Naive thymus-derived CD8-positive, alpha-beta T cell (primary cell): Measurements from ENCODE around the gene RAPGEF3. TPM values are rescaled to one million over a fixed set of nuclear protein-coding genes. Genes with fewer than 3 reads are reported as not detected.

Experiments used
- ATAC-seq, 2 donors: fragments of 150-1000 bp; cut with Tn5 transposase in 1 of 2; sonication (Bioruptor Pico), chemical (Tn5 transposase) in 1 of 2; 1 replicate in 1 of 2; 2 replicates in 1 of 2; pipeline ENCODE4 v1.10.0; 2021; ENCODE audit warnings: mild to moderate bottlenecking in 2 of 2, moderate library complexity in 2 of 2
- POLR2A ChIA-PET: fragments of 350-600 bp; sonication (Branson Sonifier 250); formaldehyde crosslinking; loops from one replicate; lab custom pipeline; 2021; ENCODE audit warnings: antibody characterized with exemption; lab: Charles Lee
- DNase-seq, 10 donors: peaks; one replicate each; pipeline versions ENCODE4 v3.0.0 to v3.0.0-alpha.2; 2020 to 2022
- H3K27ac Mint-ChIP-seq, 10 donors: one replicate each; pipeline ENCODE4 v1.8.0; 2020 to 2022; ENCODE audit warnings: mild to moderate bottlenecking in 10 of 10, mixed read lengths in 10 of 10, moderate library complexity in 4 of 10, inconsistent platforms in 1 of 10
- H3K27me3 Mint-ChIP-seq, 5 donors: one replicate each; pipeline ENCODE4 v1.8.0; 2021 to 2022; ENCODE audit warnings: mixed read lengths in 5 of 5
- H3K36me3 Mint-ChIP-seq, 3 donors: one replicate each; pipeline ENCODE4 v1.8.0; 2020 to 2022; ENCODE audit warnings: mixed read lengths in 3 of 3, mild to moderate bottlenecking in 2 of 3, inconsistent platforms in 1 of 3
- H3K4me1 Mint-ChIP-seq, 4 donors: one replicate each; pipeline ENCODE4 v1.8.0; 2021 to 2022; ENCODE audit warnings: mixed read lengths in 4 of 4
- H3K4me3 Mint-ChIP-seq, 10 donors: one replicate each; pipeline ENCODE4 v1.8.0; 2020 to 2022; ENCODE audit warnings: mild to moderate bottlenecking in 10 of 10, mixed read lengths in 10 of 10, moderate library complexity in 6 of 10, inconsistent platforms in 1 of 10
- H3K9me3 Mint-ChIP-seq, 9 donors: one replicate each; pipeline ENCODE4 v1.8.0; 2020 to 2022; ENCODE audit warnings: mixed read lengths in 9 of 9, mild to moderate bottlenecking in 3 of 9, inconsistent platforms in 1 of 9, moderate library complexity in 1 of 9
- polyA plus RNA-seq, 3 donors: library from polyadenylated mRNA; unstranded; fragments of 300-500 nt; fragmentation: Illumina TruSeq; gene quantifications; one replicate each; pipeline ENCODE4 v1.2.3, GENCODE V29; 2021
- total RNA-seq, 8 experiments: library from RNA in 2 of 8; stranded (reverse) in 2 of 8; gene quantifications; one replicate each; pipeline ENCODE4 v1.2.3 and lab custom pipeline; 2021 to 2026

RAPGEF3 gene
- total and polyA plus RNA-seq, 5 experiments from 2014 or later: 0.08 to 0.65 (median 0.27) TPM

GRCh38 chr12:47722136-47722834 lies 36.4 kb downstream of the RAPGEF3 start:
- POLR2A ChIA-PET: interaction anchor here (1.2 kb wide), 1 partner anchor 20 kb away, joined by 3 read pairs; no protein-coding TSS in a partner anchor
- no peak for DNase-seq
- Mint-ChIP-seq H3K4me1 (peaks cover 31 to 40% (median 35%) of the 10 kb centered on the region in 4 donors), H3K36me3 (peaks cover 0 to 32% (median 3%) of the 10 kb centered on the region in 3 donors), H3K27me3 (no peaks in the 10 kb centered on the region), H3K9me3 (no peaks in the 10 kb centered on the region), H3K27ac (peak overlapping the region in 3 of 10 donors; percentile 5 to 70 (median 60)), H3K4me3 (peak overlapping the region in 3 of 10 donors; percentile 12 to 58 (median 34))
- no peak for ATAC-seq

DNA sequence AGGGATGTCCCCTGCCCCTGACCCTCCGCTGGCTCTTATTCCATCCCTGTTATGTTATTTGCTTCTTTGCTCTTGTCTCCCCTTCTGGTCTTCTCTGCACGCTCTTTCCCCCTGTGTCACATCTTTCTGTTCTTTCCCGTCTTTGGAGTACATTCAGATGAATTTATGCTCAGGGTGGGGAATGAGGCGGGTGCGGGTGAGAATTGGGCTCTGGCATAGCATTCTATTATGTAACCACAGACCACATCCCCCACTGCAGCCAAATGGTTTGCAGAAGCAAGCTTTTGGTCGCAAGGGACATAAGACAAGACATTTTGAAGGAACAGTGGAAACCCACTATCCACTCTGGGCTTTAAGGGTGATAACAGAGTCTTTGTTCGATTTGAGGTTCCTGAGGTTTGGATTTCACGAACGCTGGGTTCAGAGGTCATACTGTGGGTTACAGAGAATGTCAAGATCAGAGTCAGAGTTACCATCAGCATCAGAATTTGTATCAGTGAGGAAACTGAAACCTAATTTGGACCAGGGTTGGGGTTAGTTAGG lies 37.2 kb downstream of the RAPGEF3 start:
- H3K36me3 Mint-ChIP-seq: peaks cover 0 to 32% (median 3%) of the 10 kb centered on the region in 3 donors

GRCh38 chr12:47718531-47718930 lies 40.1 kb downstream of the RAPGEF3 start:
- ATAC-seq: no peak
- Mint-ChIP-seq H3K9me3 (no peaks in the 10 kb centered on the region), H3K27ac (peak overlapping the region in 5 of 10 donors; percentile 34 to 88 (median 88)), H3K4me3 (no peak overlapping the region), H3K36me3 (peaks cover 0 to 20% (median 0%) of the 10 kb centered on the region in 3 donors), H3K4me1 (peaks cover 26 to 64% (median 53%) of the 10 kb centered on the region in 4 donors), H3K27me3 (no peaks in the 10 kb centered on the region)
- DNase-seq: no peak
- POLR2A ChIA-PET: interaction anchor here (0.9 to 1.4 kb wide), 2 partner anchors 12 to 58 kb away, joined by 3 to 4 read pairs; partner anchors contain the start of gene RPAP3

More for the DNA sequence above, 37.2 kb downstream of the RAPGEF3 start:
- POLR2A ChIA-PET: interaction anchor here (1.2 kb wide), 1 partner anchor 20 kb away, joined by 3 read pairs; no protein-coding TSS in a partner anchor
- DNase-seq (peak in 4 of 10 donors; percentile 23 to 50 (median 45)), ATAC-seq (peak; percentile 30 to 53)
- peaks cover 31 to 46% (median 42%) of the 10 kb centered on the region in 4 donors for H3K4me1 Mint-ChIP-seq
- H3K27me3 Mint-ChIP-seq: no peaks in the 10 kb centered on the region
- H3K27ac Mint-ChIP-seq: peak overlapping the region in 5 of 10 donors; percentile 5 to 70 (median 60)
- H3K4me3 Mint-ChIP-seq: peak overlapping the region; percentile 14 to 58 (median 32)
- no peaks in the 10 kb centered on the region for H3K9me3 Mint-ChIP-seq

GRCh38 chr12:47717443-47718193 lies 41.1 kb downstream of the RAPGEF3 start:
- H3K27me3 Mint-ChIP-seq: no peaks in the 10 kb centered on the region
- ATAC-seq: peak; percentile 79 to 85
- H3K4me3 Mint-ChIP-seq: peak overlapping the region in 8 of 10 donors; percentile 14 to 75 (median 48)

DNA sequence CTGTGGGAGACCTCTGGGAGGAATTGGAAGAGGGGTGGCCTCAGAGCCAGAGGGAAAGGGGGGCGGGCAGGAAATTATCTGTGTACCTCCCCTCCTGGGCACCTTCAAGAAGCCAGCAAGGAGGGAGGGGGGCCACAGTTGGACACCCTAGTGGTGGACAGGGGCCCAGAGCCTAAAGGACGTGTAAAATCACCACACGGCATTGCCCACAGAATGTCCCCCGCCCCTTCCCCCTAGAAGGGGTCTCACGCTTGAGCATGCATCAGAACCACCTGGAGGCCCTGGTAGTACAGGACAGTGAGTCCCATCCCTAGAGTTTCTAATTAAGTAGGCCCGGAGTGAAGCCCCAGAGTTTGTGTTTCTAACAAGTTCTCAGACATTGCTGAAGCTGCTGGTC lies 41.6 kb downstream of the RAPGEF3 start:
- Mint-ChIP-seq H3K36me3 (peaks cover 0 to 14% (median 0%) of the 10 kb centered on the region in 3 donors), H3K27me3 (no peaks in the 10 kb centered on the region), H3K4me3 (no peak overlapping the region), H3K4me1 (peaks cover 27 to 60% (median 42%) of the 10 kb centered on the region in 4 donors), H3K9me3 (no peaks in the 10 kb centered on the region), H3K27ac (peak overlapping the region in 8 of 10 donors; percentile 38 to 94 (median 79))
- POLR2A ChIA-PET: interaction anchor here (0.6 to 1.3 kb wide), 3 partner anchors 44 to 120 kb away, joined by 3 to 4 read pairs (median 3); no protein-coding TSS in a partner anchor
- no peak for DNase-seq
- no peak for ATAC-seq

More at GRCh38 chr12:47717443-47718193, 41.1 kb downstream of the RAPGEF3 start:
- H3K4me1 Mint-ChIP-seq: peaks cover 28 to 64% (median 48%) of the 10 kb centered on the region in 4 donors
- DNase-seq: peak; percentile 37 to 78 (median 60)
- peak overlapping the region; percentile 74 to 94 (median 88) for H3K27ac Mint-ChIP-seq
- peaks cover 0 to 14% (median 0%) of the 10 kb centered on the region in 3 donors for H3K36me3 Mint-ChIP-seq
- POLR2A ChIA-PET: interaction anchor here (0.6 to 1.3 kb wide), 3 partner anchors 43 to 59 kb away, joined by 3 read pairs; no protein-coding TSS in a partner anchor
- H3K9me3 Mint-ChIP-seq: no peaks in the 10 kb centered on the region

DNA sequence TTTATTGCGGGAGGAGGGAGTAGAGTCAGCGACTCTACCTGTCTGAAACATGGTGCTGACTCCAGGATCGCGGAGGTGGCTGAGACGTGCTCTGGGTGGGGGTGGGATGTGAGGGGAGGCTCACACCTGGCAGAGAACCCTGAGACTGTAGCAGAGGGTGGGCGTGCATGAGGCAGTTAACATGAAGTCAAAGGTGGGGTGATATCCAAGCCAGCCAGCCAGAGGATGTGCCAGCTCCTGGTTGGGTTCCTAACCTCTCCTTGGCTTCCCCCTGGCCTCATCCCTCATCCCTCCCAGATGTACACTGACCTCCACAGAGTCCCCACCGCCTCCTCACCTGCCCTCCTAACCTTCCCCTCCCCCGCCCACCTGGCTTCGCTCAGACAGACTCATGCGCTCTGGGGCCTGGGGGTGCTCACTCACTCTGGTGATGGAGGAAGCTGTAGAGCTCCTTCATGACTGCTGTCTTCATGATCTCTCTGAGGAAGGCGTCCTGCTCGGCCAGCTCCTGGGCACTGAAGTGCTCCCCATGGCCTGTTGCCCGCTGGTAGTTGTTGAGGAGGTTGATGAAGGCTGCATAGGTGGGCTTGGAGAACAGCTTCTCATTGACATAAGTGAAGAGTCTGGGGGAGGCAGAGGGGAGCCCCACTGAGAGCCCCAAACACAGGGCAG lies 42.7 kb downstream of the RAPGEF3 start:
- no peak overlapping the region for H3K4me3 Mint-ChIP-seq
- DNase-seq (no peak), ATAC-seq (no peak)
- POLR2A ChIA-PET: interaction anchor here (1.0 to 2.0 kb wide), 7 partner anchors 9 to 123 kb away, joined by 3 to 8 read pairs (median 5); partner anchors contain the start of genes RPAP3 and SLC48A1
- H3K4me1 Mint-ChIP-seq: peaks cover 18 to 50% (median 33%) of the 10 kb centered on the region in 4 donors
- H3K27ac Mint-ChIP-seq: peak overlapping the region in 5 of 10 donors; percentile 31 to 88 (median 36)
- no peaks in the 10 kb centered on the region for H3K27me3 Mint-ChIP-seq
- H3K36me3 Mint-ChIP-seq: peaks cover 0 to 11% (median 0%) of the 10 kb centered on the region in 3 donors
- H3K9me3 Mint-ChIP-seq: no peaks in the 10 kb centered on the region

DNA sequence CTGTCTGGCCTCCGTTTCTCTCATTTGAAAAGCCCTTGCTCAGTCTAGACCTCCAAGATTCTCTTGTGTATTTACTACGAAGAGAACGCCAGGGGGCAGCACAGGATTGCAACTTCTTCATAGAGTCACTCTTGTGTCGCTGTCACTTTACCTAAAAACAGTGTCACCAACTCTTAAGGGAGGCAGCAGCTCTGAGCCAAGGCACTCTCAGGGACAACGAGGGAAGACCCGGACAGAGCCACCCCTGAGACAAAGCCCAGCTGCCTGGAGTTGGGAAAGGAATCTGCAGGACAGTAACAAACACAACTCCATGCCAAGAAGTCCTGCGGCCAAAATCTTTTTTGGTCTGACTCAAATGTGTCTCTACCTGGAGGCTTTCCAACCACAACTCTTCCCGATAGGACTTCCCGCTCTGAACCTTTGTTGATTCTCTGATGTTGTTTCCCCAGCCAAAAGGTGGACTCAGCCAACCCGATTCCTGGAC lies 43.2 kb downstream of the RAPGEF3 start:
- Mint-ChIP-seq H3K36me3 (peaks cover 0 to 11% (median 0%) of the 10 kb centered on the region in 3 donors), H3K27me3 (no peaks in the 10 kb centered on the region), H3K27ac (peak overlapping the region in 8 of 10 donors; percentile 58 to 90 (median 81)), H3K9me3 (no peaks in the 10 kb centered on the region), H3K4me1 (peaks cover 16 to 49% (median 28%) of the 10 kb centered on the region in 4 donors), H3K4me3 (peak overlapping the region in 5 of 10 donors; percentile 32 to 54 (median 43))
- ATAC-seq (peak; percentile 72 to 85), DNase-seq (peak; percentile 67 to 91 (median 78))
- POLR2A ChIA-PET: interaction anchor here (1.0 to 2.0 kb wide), 6 partner anchors 9 to 123 kb away, joined by 3 to 8 read pairs (median 5); partner anchors contain the start of genes RPAP3 and SLC48A1

- no peaks in the 10 kb centered on the region for H3K9me3 Mint-ChIP-seq
- H3K36me3 Mint-ChIP-seq: peaks cover 0 to 9% (median 0%) of the 10 kb centered on the region in 3 donors
- POLR2A ChIA-PET: interaction anchor here (1.7 to 2.0 kb wide), 4 partner anchors 8 to 124 kb away, joined by 5 to 8 read pairs (median 6); partner anchors contain the start of genes RPAP3 and SLC48A1
- peak overlapping the region in 1 of 10 donors; percentile 32 for H3K4me3 Mint-ChIP-seq
- DNase-seq: no peak
- peak overlapping the region in 4 of 10 donors; percentile 76 to 90 (median 88) for H3K27ac Mint-ChIP-seq
- no peaks in the 10 kb centered on the region for H3K27me3 Mint-ChIP-seq
- no peak for ATAC-seq
- H3K4me1 Mint-ChIP-seq: peaks cover 16 to 54% (median 28%) of the 10 kb centered on the region in 4 donors
These were observed 43.8 kb downstream of the RAPGEF3 start for GRCh38 chr12:47714826-47715386.

GRCh38 chr12:47712171-47712570 lies 46.5 kb downstream of the RAPGEF3 start:
- no peaks in the 10 kb centered on the region for H3K9me3 Mint-ChIP-seq
- H3K27me3 Mint-ChIP-seq: no peaks in the 10 kb centered on the region
- no peak for DNase-seq
- H3K4me1 Mint-ChIP-seq: peaks cover 21 to 68% (median 38%) of the 10 kb centered on the region in 4 donors
- no peak for ATAC-seq
- H3K27ac Mint-ChIP-seq: no peak overlapping the region
- no peak overlapping the region for H3K4me3 Mint-ChIP-seq
- no peaks in the 10 kb centered on the region for H3K36me3 Mint-ChIP-seq
- POLR2A ChIA-PET: interaction anchor here (0.6 to 1.2 kb wide), 2 partner anchors 29 to 92 kb away, joined by 4 to 5 read pairs; no protein-coding TSS in a partner anchor

GRCh38 chr12:47711448-47711847 lies 47.2 kb downstream of the RAPGEF3 start:
- ATAC-seq (no peak), DNase-seq (no peak)
- Mint-ChIP-seq H3K4me1 (peaks cover 23 to 67% (median 37%) of the 10 kb centered on the region in 4 donors), H3K4me3 (no peak overlapping the region), H3K27ac (peak overlapping the region in 1 of 10 donors; percentile 11), H3K9me3 (no peaks in the 10 kb centered on the region), H3K27me3 (no peaks in the 10 kb centered on the region), H3K36me3 (no peaks in the 10 kb centered on the region)
- POLR2A ChIA-PET: interaction anchor here (0.6 to 1.2 kb wide), 2 partner anchors 30 to 128 kb away, joined by 3 to 5 read pairs; no protein-coding TSS in a partner anchor

- Mint-ChIP-seq H3K9me3 (no peaks in the 10 kb centered on the region), H3K27me3 (no peaks in the 10 kb centered on the region), H3K27ac (peak overlapping the region in 2 of 10 donors; percentile 41 to 94), H3K36me3 (no peaks in the 10 kb centered on the region), H3K4me3 (peak overlapping the region in 1 of 10 donors; percentile 10), H3K4me1 (peaks cover 23 to 64% (median 36%) of the 10 kb centered on the region in 4 donors)
- POLR2A ChIA-PET: no interaction called here
- ATAC-seq (no peak), DNase-seq (no peak)
These were observed 48.4 kb downstream of the RAPGEF3 start for GRCh38 chr12:47710278-47710677.
